DMS153 treated with DMSO at 0.1 percent for 48 hours (cell line): ENCODE data around the gene CWC15.
"Not testable (repeated sequence)": the region's sequence is repeated elsewhere in the genome, so short reads cannot be mapped to it uniquely, and the experiment has no call there.

Experiments used
- DNase-seq: peaks from one replicate; lab custom pipeline; 2025; ENCODE audit not compliant: unreplicated experiment; lab: John Stamatoyannopoulos, UW

CWC15 gene

DNA sequence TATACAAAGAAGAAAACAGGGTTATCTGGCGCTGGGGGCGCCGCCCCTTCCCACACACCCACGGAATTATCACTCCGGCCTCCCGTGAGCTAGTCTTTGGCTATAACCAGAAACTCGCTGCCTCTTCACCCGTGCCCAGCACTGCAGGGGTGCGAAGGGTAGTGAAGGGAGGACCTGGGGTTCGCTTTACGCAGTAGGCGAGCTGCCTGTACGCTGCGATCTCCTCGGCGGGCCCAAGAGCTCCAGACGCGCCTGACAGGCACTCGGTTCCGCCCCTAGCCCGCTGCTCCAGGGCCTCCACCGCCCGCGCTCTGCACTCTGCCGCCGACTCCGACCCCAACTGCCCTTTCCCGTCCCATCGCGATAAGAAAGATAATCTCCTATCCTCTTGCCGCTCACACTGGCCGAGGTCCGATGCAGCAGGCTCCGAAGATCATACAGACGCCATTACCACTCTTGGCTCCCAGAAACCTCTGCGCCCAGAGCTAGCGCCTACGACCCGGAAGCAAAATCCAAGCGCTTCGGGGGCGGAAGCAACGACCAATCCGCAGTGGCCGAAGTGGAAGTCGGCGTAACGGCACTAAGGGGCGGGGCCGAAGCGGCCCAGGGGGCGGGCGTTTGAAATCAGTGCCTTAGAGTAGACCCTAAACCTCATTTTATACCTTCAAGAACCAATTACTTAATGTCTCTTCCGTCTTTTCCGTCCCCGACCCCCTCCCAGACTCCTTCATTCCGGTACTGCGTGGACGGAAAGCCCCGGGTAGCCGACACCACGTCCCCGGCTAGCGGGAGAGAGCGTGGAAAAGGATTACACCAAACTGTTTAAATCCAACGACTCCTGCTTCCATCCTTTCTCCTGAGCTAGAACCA, at the start of gene CWC15, which contains the start of gene KDM4D:
CWC15 (minus strand) TSS at position 458 of the 870 bp plus-strand sequence. CDS start 1,371 bp downstream, outside the sequence.
KDM4D (plus strand) TSS at position 611 of the 870 bp plus-strand sequence. CDS start 23,664 bp downstream, outside the sequence.
- DNase-seq, result peak; percentile 86

DNA sequence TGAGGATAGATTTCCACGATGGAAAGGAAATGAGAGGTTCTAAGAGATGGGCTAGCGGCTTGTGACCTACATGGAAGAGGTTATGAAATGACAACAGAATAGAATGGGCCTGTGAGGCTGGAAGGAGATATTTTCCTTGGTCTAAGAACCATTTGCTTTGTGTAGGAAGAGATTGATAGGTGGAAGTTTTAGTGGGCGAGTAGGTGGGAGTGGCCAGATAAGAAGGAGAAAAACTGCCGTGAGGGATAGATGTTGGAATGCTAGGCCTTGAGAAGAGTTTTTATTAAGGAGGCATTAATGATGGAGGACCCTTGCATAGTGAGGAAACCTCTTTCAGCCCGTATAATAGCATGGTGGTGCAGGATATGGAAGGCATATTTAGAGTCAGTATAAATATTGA, 48.1 kb upstream of the CWC15 start:
- not testable (repeated sequence) for DNase-seq

DNA sequence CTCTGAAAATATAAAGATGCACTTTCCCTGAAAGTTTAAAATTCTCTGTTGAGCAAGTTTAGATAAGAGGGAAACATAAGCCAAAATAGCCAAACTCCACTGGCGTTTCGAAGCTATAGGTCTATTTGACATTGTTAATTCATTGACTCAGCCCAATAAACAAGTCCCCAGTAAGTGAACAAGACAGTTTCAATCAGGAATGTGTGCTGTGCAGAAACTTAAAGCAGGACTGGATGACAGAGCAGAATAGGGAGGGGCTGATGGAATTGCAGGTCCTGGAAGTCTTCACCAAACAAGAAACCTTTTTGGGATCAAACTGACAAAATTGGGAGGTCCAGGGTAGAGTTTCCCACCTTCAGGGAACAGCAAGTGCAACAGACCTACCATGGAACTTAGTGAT, 42.8 kb upstream of the CWC15 start:
- DNase-seq, result no peak

DNA sequence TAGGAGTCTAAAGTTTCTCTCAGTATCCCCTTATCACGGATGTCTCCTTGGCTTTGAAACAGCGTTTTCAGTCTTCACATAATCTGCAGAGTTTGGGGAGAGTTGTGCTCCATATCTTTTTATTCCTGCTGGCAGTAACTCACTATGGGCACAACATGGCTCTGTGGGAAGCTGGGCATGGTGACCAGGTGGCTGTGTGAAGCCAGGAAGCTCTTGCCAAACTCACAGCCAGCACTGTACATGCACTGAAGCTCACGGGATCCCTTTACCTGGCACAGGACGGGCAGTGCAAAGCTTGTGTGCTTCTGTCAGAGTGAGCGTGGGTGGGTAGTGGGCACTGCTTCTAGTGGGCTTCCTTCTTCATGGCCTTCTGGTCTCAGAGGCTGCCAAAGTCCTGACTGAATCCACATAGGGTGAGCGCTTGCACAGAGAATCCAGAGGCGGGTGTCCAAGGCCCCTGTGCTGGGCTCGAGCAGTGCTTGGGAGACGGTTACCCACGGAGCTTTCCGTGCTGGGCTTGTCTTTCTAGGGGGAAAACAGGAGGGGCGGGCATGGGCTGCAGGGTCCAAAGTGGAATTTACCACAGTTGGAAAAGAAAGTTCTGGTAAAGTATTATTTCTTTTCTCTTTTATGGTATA, 40.9 kb upstream of the CWC15 start:
- DNase-seq, result no peak

DNA sequence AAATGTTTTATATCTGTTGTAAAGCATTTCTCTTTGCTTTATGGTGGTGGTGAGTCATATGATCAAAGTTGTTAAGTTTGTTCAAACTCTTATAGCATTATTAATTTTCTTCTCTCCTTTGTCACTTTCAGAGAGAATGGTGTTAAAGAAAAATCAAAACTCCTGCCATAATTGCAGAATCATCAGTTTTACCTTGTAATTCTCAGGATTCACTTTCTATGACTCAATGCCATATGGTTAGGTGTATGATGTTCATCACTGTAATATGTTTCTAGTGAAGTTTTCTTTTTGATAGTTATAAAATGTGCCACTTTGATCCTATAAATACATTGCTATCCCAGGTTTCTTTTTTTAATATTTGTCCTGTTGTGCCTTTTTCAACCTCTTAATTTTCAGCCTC, 38.0 kb upstream of the CWC15 start:
- no peak for DNase-seq

DNA sequence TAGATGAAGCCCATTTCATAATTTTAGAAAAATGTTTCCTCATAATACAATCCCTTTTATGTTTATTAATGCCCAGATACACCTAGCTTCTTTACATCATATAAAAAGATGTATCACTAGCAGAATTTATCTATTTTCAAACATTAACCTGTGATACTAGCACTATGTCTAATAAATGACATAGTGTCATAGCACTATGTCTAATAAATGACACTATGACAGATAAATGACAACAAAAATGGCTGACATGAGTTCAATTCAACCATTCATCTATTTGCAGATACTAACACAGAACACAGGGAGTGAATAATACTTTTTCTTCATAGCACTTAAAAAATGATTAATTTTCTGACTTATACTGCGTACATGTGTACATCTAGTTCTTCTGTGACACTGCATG, 32.3 kb upstream of the CWC15 start:
- no peak for DNase-seq

DNA sequence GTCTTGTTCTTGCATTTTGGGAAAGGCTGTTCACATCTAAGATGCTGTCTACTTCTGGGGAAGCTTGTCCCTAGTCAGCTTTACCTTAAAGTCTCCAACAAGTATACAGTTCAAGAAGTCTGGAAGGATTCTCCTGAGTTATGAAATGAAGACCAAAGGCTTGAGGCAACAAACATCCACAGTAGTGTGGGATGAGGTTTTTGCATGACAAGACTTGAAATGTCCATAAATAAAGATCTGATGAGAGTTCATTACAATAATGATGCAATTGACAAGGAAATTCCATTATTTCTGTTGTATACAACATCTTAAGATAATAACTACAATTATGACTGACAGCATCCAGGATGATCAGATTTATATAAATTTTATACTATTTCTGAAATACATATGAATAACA, 30.4 kb upstream of the CWC15 start:
- no peak for DNase-seq

DNA sequence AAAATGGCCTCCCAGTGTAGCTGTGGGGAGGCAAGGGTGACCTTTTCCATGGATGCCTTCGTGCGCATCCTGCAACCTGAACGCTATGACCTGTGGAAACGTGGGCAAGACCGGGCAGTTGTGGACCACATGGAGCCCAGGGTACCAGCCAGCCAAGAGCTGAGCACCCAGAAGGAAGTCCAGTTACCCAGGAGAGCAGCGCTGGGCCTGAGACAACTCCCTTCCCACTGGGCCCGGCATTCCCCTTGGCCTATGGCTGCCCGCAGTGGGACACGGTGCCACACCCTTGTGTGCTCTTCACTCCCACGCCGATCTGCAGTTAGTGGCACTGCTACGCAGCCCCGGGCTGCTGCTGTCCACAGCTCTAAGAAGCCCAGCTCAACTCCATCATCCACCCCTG, 24.9 kb upstream of the CWC15 start:
- DNase-seq, result no peak

DNA sequence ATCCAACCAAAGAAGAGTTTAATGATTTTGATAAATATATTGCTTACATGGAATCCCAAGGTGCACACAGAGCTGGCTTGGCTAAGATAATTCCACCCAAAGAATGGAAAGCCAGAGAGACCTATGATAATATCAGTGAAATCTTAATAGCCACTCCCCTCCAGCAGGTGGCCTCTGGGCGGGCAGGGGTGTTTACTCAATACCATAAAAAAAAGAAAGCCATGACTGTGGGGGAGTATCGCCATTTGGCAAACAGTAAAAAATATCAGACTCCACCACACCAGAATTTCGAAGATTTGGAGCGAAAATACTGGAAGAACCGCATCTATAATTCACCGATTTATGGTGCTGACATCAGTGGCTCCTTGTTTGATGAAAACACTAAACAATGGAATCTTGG, 24.1 kb upstream of the CWC15 start:
- DNase-seq, result no peak

DNA sequence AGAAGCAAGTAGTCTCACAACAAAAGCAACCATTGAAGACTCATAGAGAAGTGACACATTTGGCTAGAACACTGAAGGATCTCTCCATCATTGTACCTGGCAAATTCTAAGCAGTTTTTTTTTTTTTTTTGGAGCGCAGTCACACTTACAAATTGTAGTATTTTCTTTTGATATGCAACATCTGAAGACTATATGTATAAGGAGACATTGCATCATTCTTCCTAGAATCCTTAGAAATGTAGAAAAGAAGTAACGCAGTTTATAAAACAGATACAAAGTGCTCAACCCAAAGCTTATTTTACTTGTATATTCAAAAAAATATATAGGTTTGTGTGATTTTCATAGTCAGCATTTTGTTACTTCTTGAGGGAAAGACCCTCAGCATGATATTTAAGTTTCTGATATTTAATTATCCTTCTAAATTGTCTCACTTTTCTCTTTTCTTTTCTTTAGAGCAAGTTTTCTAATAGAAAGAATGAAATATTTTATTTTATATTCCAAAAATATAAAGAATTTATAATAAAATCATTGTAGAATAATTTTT, 20.1 kb upstream of the CWC15 start:
- DNase-seq, result no peak

DNA sequence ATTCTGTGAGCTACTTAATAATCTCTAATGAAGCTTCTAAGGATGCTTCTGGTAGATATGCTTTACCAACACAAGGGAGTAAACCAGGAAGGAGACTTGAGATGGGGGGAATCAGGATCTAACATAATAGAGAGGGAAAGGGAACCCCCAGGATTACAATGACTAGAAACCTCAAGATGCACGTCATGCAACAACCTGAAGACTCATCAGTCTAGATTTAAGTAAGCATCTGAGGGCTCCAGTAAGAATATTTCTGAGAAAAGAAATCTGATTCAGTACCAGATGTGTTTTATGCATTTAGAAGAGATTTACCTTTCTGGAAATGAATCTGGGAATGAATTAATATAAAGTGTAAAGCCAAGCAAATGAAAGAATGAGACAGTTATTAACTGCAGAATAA, 15.4 kb upstream of the CWC15 start:
- no peak for DNase-seq

DNA sequence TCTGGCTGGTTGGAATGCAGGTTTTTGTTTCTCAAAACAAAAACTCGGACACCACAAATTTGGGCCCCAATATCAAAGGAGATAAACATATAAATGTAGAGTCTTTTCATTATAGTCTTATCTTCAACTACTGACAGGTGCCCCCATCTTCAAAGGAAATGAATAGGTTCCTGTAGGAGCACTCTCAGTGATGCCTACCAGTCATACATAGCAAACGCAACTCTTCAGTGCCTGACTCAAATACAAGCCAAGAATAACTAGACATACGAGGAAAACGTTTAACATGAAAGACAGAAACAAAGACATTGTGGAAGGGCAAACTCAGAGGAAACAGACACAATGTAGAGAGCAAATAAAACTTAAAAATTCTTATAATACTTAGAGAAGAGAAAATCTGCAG, 14.0 kb upstream of the CWC15 start:
- no peak for DNase-seq

DNA sequence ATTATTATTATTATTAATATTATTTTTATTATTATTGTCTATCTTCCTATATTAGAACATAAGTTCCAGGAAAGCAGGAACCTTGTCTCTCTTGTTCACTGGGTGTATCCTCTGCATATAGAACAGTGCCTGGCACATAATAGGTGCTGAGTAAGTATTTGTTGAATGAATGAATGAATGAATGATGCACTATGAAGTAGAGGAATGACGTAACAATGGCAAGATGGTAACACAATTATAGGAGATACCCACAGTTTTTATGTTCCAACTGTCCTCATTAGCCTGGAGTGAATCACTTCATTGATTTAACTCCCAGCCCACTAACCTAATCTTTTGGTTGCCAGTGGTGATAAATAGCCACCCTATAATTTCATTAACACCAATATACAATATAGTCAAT, 2.2 kb upstream of the CWC15 start:
- no peak for DNase-seq

DNA sequence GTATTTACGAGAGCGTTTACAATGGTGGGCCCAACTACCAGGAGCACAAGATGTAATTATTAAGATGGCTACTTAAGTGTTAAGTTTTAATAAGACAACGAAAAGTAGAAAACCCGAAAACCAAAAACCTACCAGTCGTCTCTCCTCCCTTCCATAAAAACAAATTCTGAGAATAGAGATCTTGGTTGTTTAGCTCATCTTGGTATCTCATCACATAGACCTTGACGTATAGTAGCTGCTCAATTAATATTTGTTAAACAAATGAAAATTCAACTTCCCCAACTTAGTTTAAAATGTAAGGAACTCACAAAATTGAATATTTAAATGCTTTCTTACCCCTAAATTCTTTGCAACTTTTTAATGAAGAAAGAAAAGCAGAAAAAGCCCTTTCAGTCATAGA, 822 bp upstream of the CWC15 start:
- no peak for DNase-seq

DNA sequence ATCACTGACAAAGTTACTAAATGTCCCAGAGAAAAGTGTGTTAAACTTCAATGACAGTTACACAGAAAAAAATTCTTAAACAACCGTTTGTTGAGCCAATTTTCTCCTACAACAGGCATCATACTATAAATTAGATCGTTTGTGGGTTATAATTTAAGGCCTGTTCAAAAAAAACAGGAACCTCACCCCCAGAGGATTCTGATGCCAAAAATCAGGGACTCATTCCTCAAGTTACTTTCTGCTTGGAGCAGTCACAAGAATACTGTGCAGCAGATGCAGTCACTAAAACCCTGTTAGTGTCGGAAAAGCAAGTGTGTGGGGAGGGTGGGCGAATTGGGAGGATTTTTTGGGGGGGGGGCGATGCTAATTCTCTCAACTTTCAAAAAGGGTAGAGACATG, 657 bp downstream of the CWC15 start:
- DNase-seq, result no peak

DNA sequence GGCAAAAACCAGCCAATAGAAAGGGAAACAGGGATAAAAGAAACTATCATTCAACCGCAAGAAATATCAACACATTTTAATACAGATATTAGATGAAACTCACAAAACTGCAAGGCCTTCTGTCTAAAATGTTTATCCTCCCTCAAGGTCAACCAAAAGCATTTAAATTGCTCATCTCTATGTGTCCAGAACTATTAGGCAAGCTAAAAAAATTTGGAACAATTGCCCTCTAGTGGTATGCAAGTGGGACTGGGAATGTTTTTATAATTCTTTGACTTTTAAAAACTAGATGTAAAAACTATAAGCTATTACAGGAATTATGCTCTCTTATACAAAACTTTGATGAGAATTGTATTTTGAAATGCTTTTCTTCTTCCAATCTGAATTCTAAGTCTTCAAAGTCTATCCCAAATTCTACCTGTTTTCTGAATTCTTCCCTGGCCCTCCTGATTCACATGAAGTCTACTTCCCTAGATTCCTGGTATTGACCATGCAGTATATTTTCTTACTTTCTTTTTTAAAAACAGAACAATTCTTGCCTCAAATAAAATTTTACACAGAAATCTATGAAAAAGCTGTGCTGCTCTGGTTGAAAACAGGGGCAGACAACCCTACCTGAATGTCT, 4.9 kb downstream of the CWC15 start:
- DNase-seq, result no peak

DNA sequence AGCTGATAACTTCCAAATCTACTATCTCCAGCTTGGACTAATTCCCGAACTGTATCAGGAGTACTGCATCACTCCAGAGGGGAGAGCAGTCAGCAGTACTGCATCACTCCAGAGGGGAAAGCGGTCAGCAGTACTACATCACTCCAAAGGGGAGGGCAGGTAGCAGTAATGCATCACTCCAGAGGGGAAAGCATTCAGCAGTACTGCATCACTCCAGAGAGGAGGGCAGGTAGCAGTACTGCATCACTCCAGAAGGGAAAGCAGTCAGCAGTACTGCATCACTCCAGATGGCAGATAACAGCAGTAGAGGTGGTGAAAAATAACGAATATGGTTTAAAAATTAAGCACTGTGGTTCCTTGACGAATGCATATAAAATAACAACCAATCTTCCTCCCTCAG, 8.4 kb downstream of the CWC15 start:
- no peak for DNase-seq

DNA sequence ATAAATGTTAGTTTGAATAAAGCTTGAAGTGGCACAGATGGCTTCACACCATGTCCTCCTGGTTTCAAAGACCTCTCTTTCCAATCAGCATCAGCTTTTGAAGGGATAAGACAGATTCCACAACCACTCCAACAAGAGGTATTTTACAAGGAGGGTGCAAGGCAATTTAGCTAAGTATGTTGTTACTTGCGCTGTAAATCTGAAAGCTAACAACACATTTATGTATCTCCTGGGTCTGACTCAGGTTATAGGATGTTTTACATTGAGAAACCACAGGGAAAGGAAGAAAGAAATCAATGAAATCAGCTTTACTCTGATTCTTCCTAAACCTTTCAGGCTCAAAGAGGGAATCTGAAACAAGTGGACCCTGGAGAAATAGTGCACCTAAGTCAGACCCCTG, 12.1 kb downstream of the CWC15 start:
- no peak for DNase-seq

DNA sequence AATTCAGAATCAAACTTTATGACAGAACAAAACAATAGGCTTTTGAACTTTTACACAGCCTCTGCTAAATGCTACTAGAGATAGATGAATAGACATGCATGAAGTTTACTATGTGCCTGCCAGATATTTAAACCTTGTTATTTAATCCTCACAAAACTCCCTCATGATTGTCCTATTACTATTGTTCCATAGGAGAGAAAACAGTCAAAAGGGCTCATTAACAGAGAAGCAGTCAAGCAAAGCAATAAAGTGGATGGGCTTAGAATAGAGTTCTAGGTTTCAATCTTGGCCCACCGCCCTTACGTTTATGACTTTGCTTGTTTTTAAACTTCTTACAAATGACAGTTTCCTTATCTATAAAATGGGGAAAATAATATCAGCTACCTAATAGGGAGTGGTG, 12.9 kb downstream of the CWC15 start:
- no peak for DNase-seq

DNA sequence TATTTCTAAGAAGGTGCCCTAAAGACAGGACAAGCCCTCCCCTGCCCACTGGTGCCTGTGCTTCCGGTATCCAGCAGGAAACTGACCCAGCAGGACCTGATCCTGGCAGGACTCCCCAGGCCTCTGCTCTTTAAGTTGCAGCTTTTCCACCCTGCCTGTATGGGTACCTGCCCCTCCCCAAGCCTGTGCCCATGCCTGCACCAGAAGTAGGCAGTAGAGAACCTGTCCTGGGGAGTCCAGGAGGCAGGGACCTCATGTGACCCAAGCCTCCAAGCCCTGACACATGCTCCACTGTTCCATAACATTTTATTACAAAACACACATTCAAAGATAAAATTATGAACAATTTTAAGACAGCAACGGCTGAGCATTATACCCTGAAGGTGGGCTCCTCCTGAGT, 14.2 kb downstream of the CWC15 start:
- DNase-seq, result no peak

DNA sequence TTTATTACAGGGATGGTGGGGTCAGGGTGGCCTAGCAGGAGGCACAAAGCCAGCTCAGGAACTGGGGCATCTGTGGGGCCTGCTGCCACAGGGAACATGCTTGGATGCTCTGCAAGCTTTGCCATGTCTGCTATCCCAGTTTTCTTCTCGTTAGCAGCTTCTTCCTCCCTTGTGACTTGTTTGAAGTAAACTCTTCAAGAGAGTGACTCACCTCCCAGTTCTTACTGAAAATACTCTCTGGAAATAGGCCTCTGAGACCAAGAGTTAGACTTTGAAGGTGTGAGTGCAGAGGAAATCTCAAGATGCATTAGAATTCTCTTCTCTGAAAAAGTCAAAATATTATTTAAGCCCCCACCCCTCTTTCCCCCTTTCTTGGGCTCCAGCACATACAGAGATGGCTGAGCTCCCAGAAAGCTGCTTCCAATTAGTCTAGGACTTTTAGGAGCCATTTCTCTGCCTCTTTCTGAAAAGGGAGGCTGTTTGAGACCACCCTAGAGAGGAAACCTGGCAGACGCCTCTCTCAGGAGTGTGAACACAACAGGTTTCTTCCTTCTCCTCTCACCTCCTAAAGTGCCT, 15.1 kb downstream of the CWC15 start:
- DNase-seq, result no peak
